ENCODE results near the gene RFWD3. TPM values are rescaled to one million over a fixed set of nuclear protein-coding genes. Genes with fewer than 3 reads are reported as not detected.
A peak's percentile ranks its signal among the peaks of the same experiment; 100 is the strongest.

Gene RFWD3
- polyA plus RNA-seq, 3 donors: 5.0 to 8.4 (median 8.4) TPM

- H3K4me1 ChIP-seq (ENCODE audit: control insufficient read depth in 1 of 2, insufficient read depth in 2 of 2, low read length in 2 of 2): no peaks in the 10 kb centered on the region
- H3K36me3 Mint-ChIP-seq: peaks cover 70 to 99% of the 10 kb centered on the region in 2 donors
Measured at GRCh38 chr16:74682556-74682955, 15.9 kb upstream of the RFWD3 start.

GRCh38 chr16:74680681-74681080, 14.0 kb upstream of the RFWD3 start:
- Histone ChIP-seq H3K9me3 (replicated peaks in 1 of 2; ENCODE audit: control insufficient read depth in 1 of 2, insufficient read depth in 1 of 2, low read length in 2 of 2) (no peaks in the 10 kb centered on the region), H4K20me1 (ENCODE audit: insufficient read depth, low read length) (peaks cover 55% of the 10 kb centered on the region), H3K4me2 (replicated peaks; ENCODE audit: extremely low read depth, low read length, poor library complexity, severe bottlenecking) (no peak overlapping the region), H2AFZ (ENCODE audit: insufficient read depth, low read depth, low read length, poor library complexity, severe bottlenecking) (no peak overlapping the region), H3K79me2 (ENCODE audit: insufficient read depth, low read length) (peaks cover 12% of the 10 kb centered on the region), H3K27me3 (ENCODE audit: control insufficient read depth in 2 of 2, insufficient read depth in 2 of 2, low read length in 2 of 2) (no peaks in the 10 kb centered on the region), H3K27ac (ENCODE audit: low read depth in 1 of 2, low read length in 2 of 2) (no peak overlapping the region), H3K36me3 (replicated peaks in 1 of 2; ENCODE audit: control insufficient read depth in 1 of 2, insufficient read depth in 2 of 2, low read length in 2 of 2) (peaks cover 90 to 99% of the 10 kb centered on the region in 2 donors), H3K9ac (ENCODE audit: insufficient read depth, low read length, poor library complexity, severe bottlenecking) (no peak overlapping the region), H3K4me1 (ENCODE audit: control insufficient read depth in 1 of 2, insufficient read depth in 2 of 2, low read length in 2 of 2) (no peaks in the 10 kb centered on the region), H3K4me3 (replicated peaks in 1 of 3; ENCODE audit: low read depth in 2 of 3, low read length in 3 of 3) (no peak overlapping the region)
- TF ChIP-seq, protein P1, sequence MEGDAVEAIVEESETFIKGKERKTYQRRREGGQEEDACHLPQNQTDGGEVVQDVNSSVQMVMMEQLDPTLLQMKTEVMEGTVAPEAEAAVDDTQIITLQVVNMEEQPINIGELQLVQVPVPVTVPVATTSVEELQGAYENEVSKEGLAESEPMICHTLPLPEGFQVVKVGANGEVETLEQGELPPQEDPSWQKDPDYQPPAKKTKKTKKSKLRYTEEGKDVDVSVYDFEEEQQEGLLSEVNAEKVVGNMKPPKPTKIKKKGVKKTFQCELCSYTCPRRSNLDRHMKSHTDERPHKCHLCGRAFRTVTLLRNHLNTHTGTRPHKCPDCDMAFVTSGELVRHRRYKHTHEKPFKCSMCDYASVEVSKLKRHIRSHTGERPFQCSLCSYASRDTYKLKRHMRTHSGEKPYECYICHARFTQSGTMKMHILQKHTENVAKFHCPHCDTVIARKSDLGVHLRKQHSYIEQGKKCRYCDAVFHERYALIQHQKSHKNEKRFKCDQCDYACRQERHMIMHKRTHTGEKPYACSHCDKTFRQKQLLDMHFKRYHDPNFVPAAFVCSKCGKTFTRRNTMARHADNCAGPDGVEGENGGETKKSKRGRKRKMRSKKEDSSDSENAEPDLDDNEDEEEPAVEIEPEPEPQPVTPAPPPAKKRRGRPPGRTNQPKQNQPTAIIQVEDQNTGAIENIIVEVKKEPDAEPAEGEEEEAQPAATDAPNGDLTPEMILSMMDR (IDR thresholded peaks at IDR 0.05): no peak
- Mint-ChIP-seq H3K27me3 (ENCODE audit: low read depth in 3 of 3) (no peaks in the 10 kb centered on the region), H3K27ac (no peak overlapping the region), H3K4me3 (no peak overlapping the region), H3K9me3 (no peaks in the 10 kb centered on the region), H3K36me3 (peaks cover 73 to 100% of the 10 kb centered on the region in 2 donors), H3K4me1 (peaks cover 2% of the 10 kb centered on the region)
- DNase-seq: no peak
- intact Hi-C loops (cut with micrococcal nuclease): no loop called here
- WGBS (ENCODE audit: insufficient coverage): 100% methylated on average over 1 of the region's 6 CpGs

More at GRCh38 chr16:74682556-74682955, 15.9 kb upstream of the RFWD3 start:
- H3K9ac ChIP-seq (ENCODE audit: insufficient read depth, low read length, poor library complexity, severe bottlenecking): no peak overlapping the region
- H3K9me3 ChIP-seq (replicated peaks in 1 of 2; ENCODE audit: control insufficient read depth in 1 of 2, insufficient read depth in 1 of 2, low read length in 2 of 2): no peaks in the 10 kb centered on the region
- H3K27ac Mint-ChIP-seq: peak overlapping the region in 2 of 7 donors; percentile 60 to 79
- no peaks in the 10 kb centered on the region for H3K9me3 Mint-ChIP-seq
- H3K27me3 Mint-ChIP-seq (ENCODE audit: low read depth in 3 of 3): no peaks in the 10 kb centered on the region
- H3K4me3 ChIP-seq (replicated peaks in 1 of 3; ENCODE audit: low read depth in 2 of 3, low read length in 3 of 3): no peak overlapping the region
- no peak overlapping the region for H3K4me2 ChIP-seq (replicated peaks; ENCODE audit: extremely low read depth, low read length, poor library complexity, severe bottlenecking)
- H3K27ac ChIP-seq (ENCODE audit: low read depth in 1 of 2, low read length in 2 of 2): peak overlapping the region in 1 of 2 donors; percentile 45
- no peak overlapping the region for H3K4me3 Mint-ChIP-seq
- WGBS (ENCODE audit: insufficient coverage): 97% methylated on average over 11 of the region's 11 CpGs
- TF ChIP-seq, protein P1 (IDR thresholded peaks at IDR 0.05): no peak
- H3K4me1 Mint-ChIP-seq: peaks cover 2% of the 10 kb centered on the region
- no peak overlapping the region for H2AFZ ChIP-seq (ENCODE audit: insufficient read depth, low read depth, low read length, poor library complexity, severe bottlenecking)
- H4K20me1 ChIP-seq (ENCODE audit: insufficient read depth, low read length): peaks cover 65% of the 10 kb centered on the region
- no peaks in the 10 kb centered on the region for H3K27me3 ChIP-seq (ENCODE audit: control insufficient read depth in 2 of 2, insufficient read depth in 2 of 2, low read length in 2 of 2)
- no peak for DNase-seq
- intact Hi-C loops (cut with micrococcal nuclease): no loop called here
- peaks cover 92 to 100% of the 10 kb centered on the region in 2 donors for H3K36me3 ChIP-seq (replicated peaks in 1 of 2; ENCODE audit: control insufficient read depth in 1 of 2, insufficient read depth in 2 of 2, low read length in 2 of 2)
- H3K79me2 ChIP-seq (ENCODE audit: insufficient read depth, low read length): peaks cover 20% of the 10 kb centered on the region
